ENCODE measurements around the gene FRS2.

The FRS2 gene

DNA sequence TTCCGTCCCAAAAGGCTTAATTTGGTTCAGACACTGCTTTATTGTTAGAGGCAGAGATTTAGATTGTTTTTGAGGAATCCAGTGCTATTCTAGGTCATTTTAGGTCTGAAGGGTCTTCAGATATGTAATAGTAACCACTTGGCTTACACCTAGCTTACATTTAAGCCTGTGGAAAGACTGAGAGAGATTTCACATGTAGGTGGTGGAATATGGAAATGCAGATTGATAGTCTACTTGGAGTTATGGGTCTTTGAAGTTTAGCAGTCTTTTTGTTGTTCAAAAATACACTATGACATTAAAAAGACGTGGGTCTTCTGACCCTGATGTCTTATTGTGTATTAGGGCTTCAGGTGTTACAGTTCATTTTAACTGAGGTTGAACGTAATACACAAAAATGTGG, 63.7 kb downstream of the FRS2 start:
- peak overlapping the region; percentile 90 for H3K27ac ChIP-seq

DNA sequence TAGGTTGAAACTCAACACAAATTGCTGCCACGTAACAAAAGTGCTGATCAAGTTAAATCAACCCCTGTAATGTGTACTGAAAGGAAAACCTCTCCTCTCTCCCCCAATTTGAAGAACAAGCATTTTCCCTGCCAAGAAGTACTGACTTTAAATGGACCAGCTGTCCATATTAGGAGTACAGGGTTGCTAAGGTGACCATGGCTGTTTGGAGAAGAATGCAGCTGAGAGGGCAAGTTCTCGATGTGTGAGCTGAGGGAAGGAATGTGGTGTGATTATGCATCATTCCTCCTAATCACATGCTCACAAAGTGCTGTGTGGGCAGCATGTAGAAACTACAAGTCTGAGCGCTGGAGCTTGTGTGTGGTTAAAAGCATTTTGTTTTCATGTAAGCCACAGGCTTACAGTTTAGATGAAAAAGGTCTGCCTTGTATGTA, 64.2 kb downstream of the FRS2 start:
- TF ChIP-seq, protein P1, sequence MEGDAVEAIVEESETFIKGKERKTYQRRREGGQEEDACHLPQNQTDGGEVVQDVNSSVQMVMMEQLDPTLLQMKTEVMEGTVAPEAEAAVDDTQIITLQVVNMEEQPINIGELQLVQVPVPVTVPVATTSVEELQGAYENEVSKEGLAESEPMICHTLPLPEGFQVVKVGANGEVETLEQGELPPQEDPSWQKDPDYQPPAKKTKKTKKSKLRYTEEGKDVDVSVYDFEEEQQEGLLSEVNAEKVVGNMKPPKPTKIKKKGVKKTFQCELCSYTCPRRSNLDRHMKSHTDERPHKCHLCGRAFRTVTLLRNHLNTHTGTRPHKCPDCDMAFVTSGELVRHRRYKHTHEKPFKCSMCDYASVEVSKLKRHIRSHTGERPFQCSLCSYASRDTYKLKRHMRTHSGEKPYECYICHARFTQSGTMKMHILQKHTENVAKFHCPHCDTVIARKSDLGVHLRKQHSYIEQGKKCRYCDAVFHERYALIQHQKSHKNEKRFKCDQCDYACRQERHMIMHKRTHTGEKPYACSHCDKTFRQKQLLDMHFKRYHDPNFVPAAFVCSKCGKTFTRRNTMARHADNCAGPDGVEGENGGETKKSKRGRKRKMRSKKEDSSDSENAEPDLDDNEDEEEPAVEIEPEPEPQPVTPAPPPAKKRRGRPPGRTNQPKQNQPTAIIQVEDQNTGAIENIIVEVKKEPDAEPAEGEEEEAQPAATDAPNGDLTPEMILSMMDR (conservative IDR thresholded peaks at IDR 0.05; ENCODE audit: low read depth, low read length) = no peak
- no peaks in the 10 kb centered on the region for H3K27me3 ChIP-seq (ENCODE audit: insufficient read depth, low read depth)
- H3K9ac ChIP-seq = peak overlapping the region; percentile 66
- no peaks in the 10 kb centered on the region for H3K36me3 ChIP-seq (ENCODE audit: insufficient read depth)
- peak overlapping the region; percentile 90 for H3K27ac ChIP-seq
- H3K4me2 ChIP-seq = peak overlapping the region; percentile 94
- H3K79me2 ChIP-seq (ENCODE audit: insufficient read depth, low read depth) = peaks cover 36% of the 10 kb centered on the region
- no peak overlapping the region for H2AFZ ChIP-seq (ENCODE audit: low read depth)
- no peak overlapping the region for H3K4me3 ChIP-seq (IDR thresholded peaks at IDR 0.05; ENCODE audit: insufficient read depth, low read depth, low read length)
- no peaks in the 10 kb centered on the region for H4K20me1 ChIP-seq (ENCODE audit: insufficient read depth)
- H3K4me1 ChIP-seq (ENCODE audit: low read depth, poor library complexity, severe bottlenecking) = peaks cover 57% of the 10 kb centered on the region

More for the DNA sequence above, 63.7 kb downstream of the FRS2 start:
- TF ChIP-seq, protein P1 (conservative IDR thresholded peaks at IDR 0.05; ENCODE audit: low read depth, low read length) = no peak
- Histone ChIP-seq H3K4me2 (peak overlapping the region; percentile 83), H3K9ac (peak overlapping the region; percentile 66), H3K79me2 (ENCODE audit: insufficient read depth, low read depth) (peaks cover 40% of the 10 kb centered on the region), H3K4me3 (IDR thresholded peaks at IDR 0.05; ENCODE audit: insufficient read depth, low read depth, low read length) (no peak overlapping the region), H3K36me3 (ENCODE audit: insufficient read depth) (no peaks in the 10 kb centered on the region), H4K20me1 (ENCODE audit: insufficient read depth) (no peaks in the 10 kb centered on the region), H3K4me1 (ENCODE audit: low read depth, poor library complexity, severe bottlenecking) (peaks cover 57% of the 10 kb centered on the region), H2AFZ (ENCODE audit: low read depth) (no peak overlapping the region), H3K27me3 (ENCODE audit: insufficient read depth, low read depth) (no peaks in the 10 kb centered on the region)

DNA sequence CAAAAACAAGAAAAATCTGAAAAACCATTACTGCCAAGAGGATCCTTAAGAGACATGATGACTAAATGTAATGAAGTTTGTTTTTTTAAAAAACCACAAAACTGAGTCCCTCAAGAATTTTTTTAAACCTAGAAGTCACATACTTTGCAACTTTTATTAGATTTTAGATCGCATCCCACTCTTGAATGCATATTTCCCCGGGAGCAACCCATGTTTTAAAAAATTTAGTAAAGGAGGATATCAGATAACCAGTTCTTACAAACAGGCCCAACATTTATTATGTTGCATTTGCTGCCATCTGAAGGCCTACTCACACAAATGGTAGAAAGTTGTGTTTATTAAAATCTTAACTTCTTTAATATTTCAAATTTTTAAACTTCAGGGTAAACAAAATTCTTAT, 70.8 kb downstream of the FRS2 start:
- Histone ChIP-seq H3K79me2 (ENCODE audit: insufficient read depth, low read depth) (peaks cover 18% of the 10 kb centered on the region), H3K4me3 (IDR thresholded peaks at IDR 0.05; ENCODE audit: insufficient read depth, low read depth, low read length) (no peak overlapping the region), H3K27me3 (ENCODE audit: insufficient read depth, low read depth) (no peaks in the 10 kb centered on the region), H3K36me3 (ENCODE audit: insufficient read depth) (no peaks in the 10 kb centered on the region), H4K20me1 (ENCODE audit: insufficient read depth) (no peaks in the 10 kb centered on the region), H3K4me1 (ENCODE audit: low read depth, poor library complexity, severe bottlenecking) (peaks cover 10% of the 10 kb centered on the region), H2AFZ (ENCODE audit: low read depth) (no peak overlapping the region), H3K27ac (no peak overlapping the region), H3K9ac (no peak overlapping the region), H3K4me2 (no peak overlapping the region)
- TF ChIP-seq, protein P1 (conservative IDR thresholded peaks at IDR 0.05; ENCODE audit: low read depth, low read length) = no peak

GRCh38 chr12:69544087-69544486, 73.9 kb downstream of the FRS2 start:
- no peaks in the 10 kb centered on the region for H3K36me3 ChIP-seq (ENCODE audit: insufficient read depth)
- H2AFZ ChIP-seq (ENCODE audit: low read depth) = no peak overlapping the region
- no peak overlapping the region for H3K27ac ChIP-seq
- no peaks in the 10 kb centered on the region for H3K79me2 ChIP-seq (ENCODE audit: insufficient read depth, low read depth)
- H4K20me1 ChIP-seq (ENCODE audit: insufficient read depth) = no peaks in the 10 kb centered on the region
- H3K9ac ChIP-seq = no peak overlapping the region
- H3K4me3 ChIP-seq (IDR thresholded peaks at IDR 0.05; ENCODE audit: insufficient read depth, low read depth, low read length) = no peak overlapping the region
- H3K4me2 ChIP-seq = no peak overlapping the region
- H3K4me1 ChIP-seq (ENCODE audit: low read depth, poor library complexity, severe bottlenecking) = no peaks in the 10 kb centered on the region
- TF ChIP-seq, protein P1 (conservative IDR thresholded peaks at IDR 0.05; ENCODE audit: low read depth, low read length) = no peak
- no peaks in the 10 kb centered on the region for H3K27me3 ChIP-seq (ENCODE audit: insufficient read depth, low read depth)

All from KMS-11 (cell line).